SH-SY5Y (cell line): ENCODE measurements around the gene SPRED2.

Experiments used
- GATA2 ChIP-seq: IDR thresholded peaks from 2 replicates; pipeline ENCODE4 v1.6.1; 2011; ENCODE audit warnings: mild to moderate bottlenecking, low read depth, low read length
- GATA3 ChIP-seq: IDR thresholded peaks from 2 replicates; pipeline ENCODE4 v1.6.1; 2011; ENCODE audit warnings: low read depth, mild to moderate bottlenecking, low read length, moderate library complexity

DNA sequence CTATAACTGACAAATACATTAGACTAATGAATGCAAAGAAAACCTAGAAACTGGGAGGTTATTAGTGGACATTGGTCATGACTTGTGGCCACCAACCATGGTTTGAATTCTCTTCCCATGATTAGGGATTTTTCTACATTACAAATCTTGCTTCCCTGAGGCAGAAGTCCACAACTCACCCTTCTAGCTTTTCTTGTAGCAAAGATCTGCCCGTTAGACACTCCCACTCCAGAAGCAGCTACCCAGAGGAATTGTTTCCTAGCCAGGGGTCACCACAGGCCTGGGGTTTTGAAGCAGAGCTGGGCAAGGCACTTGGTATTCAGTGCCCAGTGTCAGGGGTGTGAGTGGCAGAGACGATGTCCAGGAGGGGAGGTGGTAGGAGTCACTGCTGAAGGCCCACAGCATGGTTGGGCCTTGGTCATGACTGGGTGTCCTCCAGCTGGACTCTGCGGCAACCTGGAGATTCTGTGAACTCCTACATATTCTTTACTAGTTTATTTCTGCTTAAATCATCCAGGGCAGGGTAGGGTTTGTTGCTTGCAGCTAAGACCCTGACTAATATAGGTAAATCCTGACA is 149.8 kb downstream of the SPRED2 start:
- TF ChIP-seq GATA2 (no peak), GATA3 (no peak)
